22Rv1 (cell line): ENCODE measurements around the gene DMD.

ENCODE experiments used
- H3K27ac ChIP-seq: fragments of 450-650 bp; 2 replicates; pipeline ENCODE4 v1.5.1; 2017
- CTCF ChIP-seq: fragments of 450-650 bp; IDR thresholded peaks from 2 replicates; pipeline ENCODE4 v1.5.1; 2017; ENCODE audit warnings: mild to moderate bottlenecking
- ZFX ChIP-seq: fragments of 450-650 bp; IDR thresholded peaks from 2 replicates; pipeline ENCODE4 v1.6.1; 2017; ENCODE audit warnings: antibody characterized with exemption, borderline replicate concordance

Gene DMD

GRCh38 chrX:31629195-31629594 lies 1582.2 kb downstream of the DMD start:
- H3K27ac ChIP-seq, result no peak overlapping the region
- TF ChIP-seq ZFX (no peak), CTCF (no peak)

- TF ChIP-seq CTCF (no peak), ZFX (no peak)
- H3K27ac ChIP-seq, result no peak overlapping the region
These were observed 1602.2 kb downstream of the DMD start for GRCh38 chrX:31609130-31609529.

- no peak for TF ChIP-seq ZFX
- no peak for TF ChIP-seq CTCF
- no peak overlapping the region for H3K27ac ChIP-seq
These were observed 1602.7 kb downstream of the DMD start for GRCh38 chrX:31608638-31609037.

GRCh38 chrX:31606771-31607170 lies 1604.6 kb downstream of the DMD start:
- no peak overlapping the region for H3K27ac ChIP-seq
- no peak for TF ChIP-seq ZFX
- no peak for TF ChIP-seq CTCF

- H3K27ac ChIP-seq, result no peak overlapping the region
- TF ChIP-seq ZFX, result no peak
- no peak for TF ChIP-seq CTCF
These were observed 1606.6 kb downstream of the DMD start for GRCh38 chrX:31604629-31605221.

- TF ChIP-seq CTCF (no peak), ZFX (no peak)
- H3K27ac ChIP-seq, result no peak overlapping the region
These were observed 1607.8 kb downstream of the DMD start for GRCh38 chrX:31603411-31604120.

- H3K27ac ChIP-seq, result no peak overlapping the region
- TF ChIP-seq CTCF (no peak), ZFX (no peak)
These were observed 1610.5 kb downstream of the DMD start for GRCh38 chrX:31600823-31601222.
